Ovary (tissue), 9 donors: ENCODE measurements around the gene DZIP1. TPM values are rescaled to one million over a fixed set of nuclear protein-coding genes. Genes with fewer than 3 reads are reported as not detected.

Experiments used
- DNase-seq, 5 donors: peaks; one replicate each; pipeline ENCODE4 v3.0.0-alpha.2; 2019 to 2020
- H3K27ac ChIP-seq, 2 donors: fragments of 200-600 bp; one replicate each; pipeline versions ENCODE4 v1.5.1 to v1.8.0; 2019 to 2022
- H3K27me3 ChIP-seq: fragments of 200-600 bp; one replicate; pipeline ENCODE4 v1.8.0; 2022
- H3K36me3 ChIP-seq: fragments of 200-600 bp; sonication (generic); one replicate; pipeline ENCODE4 v1.5.1; 2019
- H3K4me1 ChIP-seq: one replicate; pipeline ENCODE4 v1.8.1; 2013; ENCODE audit warnings: mild to moderate bottlenecking, moderate library complexity; ENCODE audit not compliant: insufficient read depth
- H3K4me3 ChIP-seq: fragments of 200-600 bp; sonication (generic); one replicate; pipeline ENCODE4 v1.5.1; 2017
- H3K9me3 ChIP-seq, 2 donors: fragments of 200-600 bp in 1 of 2; sonication (generic) in 1 of 2; one replicate each; pipeline versions ENCODE4 v1.5.1 to v1.8.1; 2013 to 2019; ENCODE audit warnings: mild to moderate bottlenecking in 1 of 2, moderate library complexity in 1 of 2
- CTCF ChIP-seq, 3 donors: fragments of 450-650 bp in 2 of 3; fragments of 200-600 bp in 1 of 3; IDR thresholded peaks; one replicate each; pipeline versions ENCODE4 v1.5.1 to v1.8.0; 2016 to 2022; ENCODE audit warnings: antibody characterized with exemption in 3 of 3, mild to moderate bottlenecking in 1 of 3
- EP300 ChIP-seq: sonication (generic); formaldehyde crosslinking; IDR thresholded peaks from one replicate; pipeline ENCODE4 v1.6.1; 2017; ENCODE audit warnings: antibody characterized with exemption
- POLR2A ChIP-seq: fragments of 450-650 bp; IDR thresholded peaks from one replicate; pipeline ENCODE4 v1.6.1; 2017; ENCODE audit warnings: antibody characterized with exemption, mild to moderate bottlenecking, moderate library complexity
- WGBS, 3 donors: extraction: QIAGEN DNeasy Blood & Tissue Kit in 1 of 3; methylation state at CpG; one replicate each; pipeline versions ENCODE4 v1.1.5 to v1.1.7; 2013 to 2017; 5-methylcytosine and 5-hydroxymethylcytosine counted together
- intact Hi-C, 4 donors: fragments of 100-400 bp; cut with DNase I; formaldehyde crosslinking; loops; one replicate each; pipeline versions ENCODE4 v1.11.0 to v1.15.1; 2022 to 2023
- polyA plus RNA-seq, 2 donors: library from polyadenylated mRNA; stranded (reverse); fragments of 200-250 nt in 1 of 2; fragments of 350-450 nt in 1 of 2; fragmentation: Illumina TruSeq in 1 of 2; extraction: RNeasy Lipid Tissue Mini Kit (QIAGEN cat#74804) in 1 of 2; gene quantifications; one replicate each; pipeline ENCODE4 v1.2.3, GENCODE V29; 2013 to 2014
- total RNA-seq, 7 donors: library from RNA; depleted of rRNA in 2 of 7; stranded (reverse); fragments of >200 nt in 2 of 7; fragmentation: NEBNext Ultra II Directional in 3 of 7; extraction: Animal tissue kit (Norgen Biotek cat#: 25700) in 3 of 7; gene quantifications; one replicate each; pipeline versions ENCODE4 v1.1.0 to v1.2.4, GENCODE V29; 2016 to 2023
- donor health status: DM: no; HTN: no; CAD: no; lungs with moderate emphysema.
- donor health status: DM: no; HTN: no; CAD: no.
- donor health status: Bipolar disorder and iron deficiency.
- donor health status: DM: yes; HTN: yes; CAD: no.
- donor health status: DM: no; HTN: no; CAD: no.
- donor health status: DM: yes; HTN: yes; CAD: no.

Gene DZIP1
- total and polyA plus RNA-seq, 9 donors, result 22.1 to 55.8 (median 44.3) TPM

GRCh38 chr13:95620825-95621498, 23.5 kb downstream of the DZIP1 start:
- H3K27ac ChIP-seq, result no peak overlapping the region
- H3K9me3 ChIP-seq, result no peaks in the 10 kb centered on the region
- H3K36me3 ChIP-seq, result no peaks in the 10 kb centered on the region
- no peak overlapping the region for H3K4me3 ChIP-seq
- no peaks in the 10 kb centered on the region for H3K27me3 ChIP-seq
- TF ChIP-seq POLR2A, result no peak
- no peak for TF ChIP-seq CTCF (IDR thresholded peaks at IDR 0.05)
- TF ChIP-seq EP300, result no peak
- no peaks in the 10 kb centered on the region for H3K4me1 ChIP-seq
- no peak for DNase-seq
- WGBS, 3 donors, result 84 to 90% (median 84%) methylated on average over 10 of the region's 10 CpGs
- intact Hi-C loops, result loop anchor here in 3 of 4 donors (2.0 to 5.0 kb wide), 2 partner anchors 211 to 214 kb away; no protein-coding TSS in a partner anchor

- Histone ChIP-seq H3K36me3 (no peaks in the 10 kb centered on the region), H3K27ac (no peak overlapping the region), H3K4me3 (no peak overlapping the region), H3K4me1 (no peaks in the 10 kb centered on the region), H3K9me3 (no peaks in the 10 kb centered on the region), H3K27me3 (no peaks in the 10 kb centered on the region)
- intact Hi-C loops, result loop anchor here in 3 of 4 donors (2.0 to 5.0 kb wide), 2 partner anchors 212 to 215 kb away; no protein-coding TSS in a partner anchor
- no peak for DNase-seq
- WGBS, 3 donors, result 72 to 81% (median 79%) methylated on average over 2 of the region's 2 CpGs
- TF ChIP-seq POLR2A (no peak), CTCF (IDR thresholded peaks at IDR 0.05) (no peak), EP300 (no peak)
These were observed 24.3 kb downstream of the DZIP1 start for GRCh38 chr13:95620030-95620824.

- no peaks in the 10 kb centered on the region for H3K36me3 ChIP-seq
- intact Hi-C loops, result no loop called here
- 86 to 96% (median 93%) methylated on average over 3 of the region's 3 CpGs for WGBS, 3 donors
These were observed 29.0 kb downstream of the DZIP1 start for GRCh38 chr13:95615539-95615938.

More at GRCh38 chr13:95615539-95615938, 29.0 kb downstream of the DZIP1 start:
- H3K4me3 ChIP-seq, result no peak overlapping the region
- no peaks in the 10 kb centered on the region for H3K9me3 ChIP-seq
- H3K27ac ChIP-seq, result no peak overlapping the region
- no peak for TF ChIP-seq POLR2A
- no peak for TF ChIP-seq EP300
- TF ChIP-seq CTCF (IDR thresholded peaks at IDR 0.05), result no peak
- no peaks in the 10 kb centered on the region for H3K27me3 ChIP-seq
- no peak for DNase-seq
- no peaks in the 10 kb centered on the region for H3K4me1 ChIP-seq
